ENCODE results near the gene TMEM184A.

DNA sequence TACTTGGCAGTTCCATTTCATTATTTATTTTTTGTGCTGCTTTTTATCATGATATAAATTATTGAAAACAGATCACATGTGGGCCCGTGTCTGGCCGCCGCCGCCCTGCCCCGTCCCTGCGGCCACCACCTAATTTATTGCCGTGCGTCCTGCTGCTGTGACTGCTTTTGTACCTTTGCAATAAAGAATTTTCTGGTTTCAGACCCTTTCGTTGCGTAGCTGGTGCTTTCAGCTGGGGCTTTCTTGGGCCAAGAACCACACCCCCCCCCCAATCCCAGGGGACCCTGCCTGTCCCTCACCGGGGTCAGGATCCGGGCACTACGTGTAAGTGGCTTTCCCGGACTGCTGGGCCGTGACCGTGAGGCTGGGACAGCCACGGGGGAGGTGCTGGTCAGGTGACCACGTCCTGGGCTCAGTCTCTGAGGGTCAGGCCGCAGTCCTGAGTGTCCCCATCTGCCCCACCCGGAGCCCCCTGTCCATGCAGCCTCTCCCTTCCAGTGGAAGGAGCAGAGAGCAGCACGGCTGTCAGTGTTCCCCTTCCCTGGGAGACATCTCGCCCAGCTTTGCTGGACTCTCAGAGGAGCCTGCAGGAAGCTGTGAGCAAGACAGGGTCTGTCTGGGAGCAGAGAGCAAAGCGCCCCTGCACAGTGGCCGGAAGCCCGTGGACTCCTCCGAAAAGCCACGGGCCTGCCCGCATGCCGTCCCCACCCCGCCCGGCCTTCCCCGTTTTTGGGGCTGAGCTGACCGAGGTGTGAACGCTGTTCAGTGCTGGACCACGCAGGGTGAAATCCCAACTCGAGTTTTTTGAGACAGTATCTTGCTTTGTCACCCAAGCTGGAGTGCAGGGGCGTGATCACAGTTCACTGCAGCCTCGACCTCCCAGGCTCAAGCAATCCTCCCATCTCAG lies 12.9 kb downstream of the TMEM184A start:
- TF ChIP-seq, protein P1, sequence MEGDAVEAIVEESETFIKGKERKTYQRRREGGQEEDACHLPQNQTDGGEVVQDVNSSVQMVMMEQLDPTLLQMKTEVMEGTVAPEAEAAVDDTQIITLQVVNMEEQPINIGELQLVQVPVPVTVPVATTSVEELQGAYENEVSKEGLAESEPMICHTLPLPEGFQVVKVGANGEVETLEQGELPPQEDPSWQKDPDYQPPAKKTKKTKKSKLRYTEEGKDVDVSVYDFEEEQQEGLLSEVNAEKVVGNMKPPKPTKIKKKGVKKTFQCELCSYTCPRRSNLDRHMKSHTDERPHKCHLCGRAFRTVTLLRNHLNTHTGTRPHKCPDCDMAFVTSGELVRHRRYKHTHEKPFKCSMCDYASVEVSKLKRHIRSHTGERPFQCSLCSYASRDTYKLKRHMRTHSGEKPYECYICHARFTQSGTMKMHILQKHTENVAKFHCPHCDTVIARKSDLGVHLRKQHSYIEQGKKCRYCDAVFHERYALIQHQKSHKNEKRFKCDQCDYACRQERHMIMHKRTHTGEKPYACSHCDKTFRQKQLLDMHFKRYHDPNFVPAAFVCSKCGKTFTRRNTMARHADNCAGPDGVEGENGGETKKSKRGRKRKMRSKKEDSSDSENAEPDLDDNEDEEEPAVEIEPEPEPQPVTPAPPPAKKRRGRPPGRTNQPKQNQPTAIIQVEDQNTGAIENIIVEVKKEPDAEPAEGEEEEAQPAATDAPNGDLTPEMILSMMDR (IDR thresholded peaks at IDR 0.05): no peak
- TF ChIP-seq EP300 (IDR thresholded peaks at IDR 0.05) (no peak), POLR2AphosphoS5 (IDR thresholded peaks at IDR 0.05) (peak in 1 of 4 donors; percentile 6)

Measured in sigmoid colon (tissue), 4 donors.